Lung microvascular endothelial cell (primary cell): ENCODE data around the gene CLPTM1. TPM values are rescaled to one million over a fixed set of nuclear protein-coding genes. Genes with fewer than 3 reads are reported as not detected.
A peak's percentile ranks its signal among the peaks of the same experiment; 100 is the strongest.
"Not testable (repeated sequence)": the region's sequence is repeated elsewhere in the genome, so short reads cannot be mapped to it uniquely, and the experiment has no call there.

ENCODE experiments used
- DNase-seq, 2 donors: peaks; one replicate each; pipeline versions ENCODE4 v3.0.0 to v3.0.0-alpha.2; 2010; ENCODE audit warnings: low read depth in 2 of 2
- total RNA-seq: library from RNA; depleted of rRNA; stranded (reverse); fragments of >200 nt; gene quantifications from 2 replicates; pipeline ENCODE4 v1.2.1, GENCODE V29; 2014

CLPTM1 gene
- total RNA-seq, 1 donor from 2014 or later = 46.6 TPM

GRCh38 chr19:44973982-44974735 lies 19.0 kb downstream of the CLPTM1 start:
- DNase-seq = no peak

GRCh38 chr19:44974857-44975256 lies 19.7 kb downstream of the CLPTM1 start:
- peak in 1 of 2 donors; percentile 63 for DNase-seq

DNA sequence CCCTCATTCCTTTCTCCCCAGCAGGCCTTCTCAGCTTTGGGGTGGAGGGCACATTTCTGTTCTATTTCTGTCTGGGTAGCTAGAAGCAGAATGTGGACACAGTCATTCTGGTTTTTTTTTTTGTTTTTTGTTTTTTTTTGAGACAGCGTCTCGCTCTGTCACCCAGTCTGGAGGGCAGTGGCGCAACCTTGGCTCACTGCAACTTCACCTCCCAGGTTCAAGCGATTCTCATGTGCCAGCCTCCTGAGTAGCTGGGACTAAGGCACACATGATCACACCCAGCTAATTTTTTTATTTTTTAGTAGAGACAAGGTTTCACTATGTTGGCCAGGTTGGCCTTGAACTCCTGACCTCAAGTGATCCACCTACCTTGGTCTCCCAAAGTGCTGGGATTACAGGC lies 20.3 kb downstream of the CLPTM1 start:
- no peak for DNase-seq

DNA sequence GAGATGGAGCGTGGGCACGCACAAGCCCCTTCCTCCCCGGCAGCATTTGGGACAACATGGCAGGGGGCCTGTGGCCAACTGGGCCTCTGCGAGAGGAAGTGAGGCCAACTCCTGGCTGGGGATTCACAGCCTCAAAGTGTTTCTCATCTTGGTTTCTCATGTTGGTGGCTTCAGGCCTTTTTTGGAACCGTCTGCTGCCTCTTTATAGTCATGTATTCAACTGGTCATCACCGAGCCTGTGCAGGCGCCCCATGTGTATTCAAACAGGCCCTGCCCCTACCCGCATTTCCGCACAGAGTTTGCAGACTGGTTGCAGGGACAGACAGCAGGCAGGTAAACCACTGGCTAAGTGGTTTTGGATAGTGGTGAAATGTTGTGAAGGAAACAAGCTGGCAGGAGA lies 28.8 kb downstream of the CLPTM1 start:
- no peak for DNase-seq

- DNase-seq = no peak
Observed at GRCh38 chr19:44985445-44985844, 30.3 kb downstream of the CLPTM1 start.

DNA sequence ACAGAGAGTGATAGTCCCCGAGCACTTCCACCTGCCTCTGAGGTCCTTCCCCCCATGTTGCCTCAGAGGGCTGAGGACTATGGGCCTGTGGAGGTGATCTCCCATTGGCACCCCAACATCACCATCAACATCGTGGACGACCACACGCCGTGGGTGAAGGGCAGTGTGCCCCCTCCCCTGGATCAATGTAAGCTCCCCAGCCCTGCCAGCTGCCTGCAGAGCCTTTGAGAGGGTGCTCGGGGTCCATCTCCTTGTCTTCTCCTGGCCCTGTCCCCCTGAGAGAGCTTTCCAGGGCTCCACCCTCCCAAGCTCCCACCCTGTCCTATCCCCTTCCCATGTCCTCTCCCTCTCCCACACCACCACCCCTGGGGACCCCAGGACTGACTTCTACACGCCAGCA lies 31.2 kb downstream of the CLPTM1 start:
- DNase-seq = no peak

- DNase-seq = no peak
Observed at GRCh38 chr19:44987148-44987675, 32.0 kb downstream of the CLPTM1 start.

DNA sequence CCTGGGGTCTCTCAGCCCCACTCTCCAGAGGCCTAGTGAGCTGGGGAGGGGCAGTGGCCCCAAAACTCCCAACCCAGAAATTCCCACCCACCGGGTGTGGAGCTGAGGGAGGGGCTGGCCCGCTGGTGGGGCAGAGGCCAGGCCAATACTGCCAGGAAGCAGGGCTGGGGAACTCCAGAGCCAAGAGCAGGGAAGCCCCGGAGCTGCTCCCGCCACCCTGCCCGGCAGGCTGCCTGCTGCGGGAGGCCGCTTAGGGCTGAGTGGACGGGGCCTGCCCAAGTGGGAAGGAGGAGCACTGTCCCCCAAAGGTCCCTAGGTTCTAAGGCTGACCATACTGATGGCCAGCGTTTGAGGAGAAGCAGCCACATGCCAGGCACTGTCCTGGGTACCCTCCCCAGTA lies 33.1 kb downstream of the CLPTM1 start:
- peak in 1 of 2 donors; percentile 16 for DNase-seq

- peak; percentile 74 to 75 for DNase-seq
Observed at GRCh38 chr19:44988896-44989556, 33.8 kb downstream of the CLPTM1 start.

- DNase-seq = no peak
Observed at GRCh38 chr19:44990459-44990858, 35.3 kb downstream of the CLPTM1 start.

DNA sequence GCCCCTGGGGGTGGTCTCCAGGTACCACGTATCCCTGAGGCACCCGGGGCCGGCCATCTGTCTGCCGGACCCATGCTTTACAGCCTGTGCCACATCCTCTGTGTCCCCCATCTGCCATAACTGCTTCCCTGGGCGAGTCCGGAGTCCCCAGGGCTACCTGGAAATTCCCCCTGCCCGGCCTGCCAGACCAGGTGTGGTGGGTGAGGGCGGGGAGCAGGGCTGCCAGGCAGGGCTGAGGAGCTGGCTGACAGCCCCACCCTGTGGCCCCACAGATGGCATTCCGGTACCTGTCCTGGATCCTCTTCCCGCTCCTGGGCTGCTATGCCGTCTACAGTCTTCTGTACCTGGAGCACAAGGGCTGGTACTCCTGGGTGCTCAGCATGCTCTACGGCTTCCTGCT lies 35.8 kb downstream of the CLPTM1 start:
- DNase-seq = no peak

GRCh38 chr19:44992336-44993163 lies 37.4 kb downstream of the CLPTM1 start:
- DNase-seq = no peak

GRCh38 chr19:44993526-44993925 lies 38.3 kb downstream of the CLPTM1 start:
- no peak for DNase-seq

DNA sequence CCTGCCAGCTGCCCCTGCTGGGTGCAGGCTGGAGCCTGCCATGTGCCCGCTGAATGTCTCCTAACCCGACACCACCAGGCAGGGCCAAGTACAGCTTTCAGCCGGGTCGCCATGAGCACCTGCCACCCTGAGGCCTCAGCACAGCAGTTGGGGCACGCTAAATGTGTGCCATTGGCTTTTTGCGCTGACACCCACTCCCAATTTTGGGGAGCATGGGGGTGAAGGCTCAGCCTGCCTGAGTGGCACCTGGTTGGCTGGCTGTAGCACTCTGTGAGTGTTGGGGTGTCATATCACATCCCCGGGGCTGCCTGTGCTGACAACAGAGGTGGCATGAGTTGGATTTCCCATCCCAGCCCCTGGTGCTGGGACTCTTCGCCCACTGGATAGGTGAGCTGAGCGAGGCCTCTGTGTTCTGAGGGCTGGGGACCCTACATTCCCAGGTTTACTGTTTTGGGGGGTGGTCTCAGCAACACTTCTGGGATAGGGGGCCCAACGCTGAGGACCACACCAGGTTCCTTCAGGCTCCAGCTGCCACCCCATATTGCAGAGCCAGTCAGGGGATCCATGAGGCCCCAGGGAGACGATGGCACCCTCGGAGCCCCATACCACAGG lies 38.9 kb downstream of the CLPTM1 start:
- no peak for DNase-seq

DNA sequence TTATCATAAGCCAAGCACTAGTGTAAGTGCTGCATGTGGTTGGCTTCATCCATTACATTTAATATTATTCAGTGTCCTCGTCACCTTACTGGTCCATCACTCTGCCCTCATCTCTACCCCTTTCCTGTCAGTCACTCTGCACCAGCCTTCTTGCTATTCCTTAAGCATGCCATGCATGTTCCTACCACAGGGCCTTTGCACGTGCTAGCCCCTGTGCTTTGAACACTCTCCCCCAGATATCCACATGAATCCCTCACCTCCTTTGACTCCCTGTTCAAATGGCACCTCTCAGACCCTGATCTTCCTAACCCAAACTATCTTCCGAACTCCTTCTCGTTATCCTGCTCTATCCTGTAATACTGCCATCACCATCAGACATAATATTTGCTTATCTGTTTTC lies 42.8 kb downstream of the CLPTM1 start:
- no peak for DNase-seq

DNA sequence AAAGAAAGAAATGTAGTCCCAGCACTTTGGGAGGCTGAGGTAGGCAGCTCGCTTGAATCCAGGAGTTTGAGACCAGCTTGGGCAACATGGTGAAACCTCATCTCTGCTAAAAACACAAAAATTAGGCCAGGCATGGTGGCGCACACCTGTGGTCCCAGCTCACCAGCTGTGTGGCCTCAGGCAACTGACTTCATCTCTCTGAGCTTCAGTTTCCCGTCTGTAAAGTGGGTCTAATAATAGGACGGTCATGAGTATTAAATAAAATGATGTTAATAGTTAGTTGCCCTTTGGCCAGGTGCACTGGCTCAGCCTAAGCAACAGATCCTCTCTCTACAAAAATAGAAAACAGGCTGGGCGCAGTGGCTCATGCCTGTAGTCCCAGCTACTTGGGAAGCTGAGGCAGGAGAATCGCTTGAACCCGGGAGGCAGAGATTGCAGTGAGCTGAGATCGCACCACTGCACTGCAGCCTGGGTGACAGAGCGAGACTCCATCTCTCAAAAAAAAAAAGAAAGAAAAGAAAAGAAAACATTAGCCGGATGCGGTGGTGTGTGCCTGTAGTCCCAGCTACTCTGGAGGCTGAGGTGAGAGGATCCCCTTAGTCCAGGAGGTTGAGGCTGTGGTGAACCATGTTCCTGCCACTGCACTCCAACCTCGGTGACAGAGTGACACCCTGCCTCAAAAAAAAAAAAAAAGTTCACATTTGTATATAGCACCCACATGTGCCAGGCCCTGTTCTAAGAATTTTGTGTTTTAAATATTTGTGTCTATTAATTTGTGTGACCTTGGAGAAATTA lies 44.1 kb downstream of the CLPTM1 start:
- not testable (repeated sequence) for DNase-seq

DNA sequence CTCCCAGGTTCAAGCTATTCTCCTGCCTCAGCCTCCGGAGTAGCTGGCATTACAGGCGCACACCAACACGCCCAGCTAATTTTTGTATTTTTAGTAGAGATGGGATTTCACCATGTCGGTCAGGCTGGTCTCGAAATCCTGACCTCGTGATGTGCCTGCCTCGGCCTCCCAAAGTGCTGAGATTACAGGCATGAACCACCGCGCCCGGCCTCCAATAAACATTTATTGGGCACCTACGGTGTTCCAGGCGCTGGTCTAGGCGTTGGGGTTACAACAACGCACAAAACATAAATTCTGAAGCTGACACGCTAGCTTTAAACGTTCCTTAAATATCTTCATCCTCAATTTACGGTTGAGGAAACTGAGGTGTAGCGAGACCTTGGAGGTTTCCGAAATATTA lies 45.5 kb downstream of the CLPTM1 start:
- not testable (repeated sequence) for DNase-seq

DNA sequence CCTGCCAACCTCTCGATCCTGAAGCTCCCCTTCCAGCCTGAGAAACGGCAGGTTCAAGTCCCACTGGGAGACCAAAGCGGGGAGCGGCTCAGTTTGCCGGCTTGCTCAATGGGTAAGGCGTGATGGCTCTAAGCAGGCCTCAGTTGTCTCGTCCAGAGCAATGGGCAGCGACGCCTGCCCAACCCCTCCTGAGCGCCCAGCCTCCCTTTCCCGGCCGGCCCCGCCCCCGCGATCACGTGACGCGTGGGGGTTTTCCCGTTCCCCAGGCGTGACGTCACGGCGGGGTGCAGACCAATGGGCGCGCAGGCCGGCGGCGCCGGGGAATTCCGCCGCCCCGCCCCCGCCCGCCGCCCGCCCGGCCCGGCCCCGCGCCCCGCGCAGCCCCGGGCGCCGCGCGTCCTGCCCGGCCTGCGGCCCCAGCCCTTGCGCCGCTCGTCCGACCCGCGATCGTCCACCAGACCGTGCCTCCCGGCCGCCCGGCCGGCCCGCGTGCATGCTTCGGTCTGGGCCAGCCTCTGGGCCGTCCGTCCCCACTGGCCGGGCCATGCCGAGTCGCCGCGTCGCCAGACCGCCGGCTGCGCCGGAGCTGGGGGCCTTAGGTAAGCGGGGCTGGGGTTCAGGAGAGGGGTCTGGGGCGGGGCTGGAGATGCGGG lies 46.0 kb downstream of the CLPTM1 start, which contains the start of gene RELB:
Gene RELB (plus strand): TSS at position 378 of the 653 bp plus-strand sequence. CDS start 116 bp downstream, at position 494.
- peak; percentile 93 to 96 for DNase-seq

- no peak for DNase-seq
Observed at GRCh38 chr19:45003485-45003884, 48.3 kb downstream of the CLPTM1 start.

DNA sequence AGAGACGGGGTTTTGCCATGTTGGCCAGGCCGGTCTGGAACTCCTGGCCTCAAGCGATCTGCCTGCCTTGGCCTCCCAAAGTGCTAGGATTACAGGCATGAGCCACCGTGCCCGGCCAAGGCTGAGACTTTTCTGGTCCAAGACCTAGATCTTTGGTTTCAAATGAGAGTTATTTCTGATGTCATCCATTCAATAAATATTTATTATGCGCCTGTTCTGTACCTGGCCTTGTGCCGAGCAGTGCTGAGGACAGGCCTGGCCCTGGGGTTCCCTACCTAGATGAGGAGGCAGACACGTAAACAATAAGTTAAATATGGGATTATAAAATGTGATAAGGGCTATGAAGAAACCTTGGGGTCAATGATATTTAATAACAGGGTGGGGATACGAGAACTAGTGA lies 50.6 kb downstream of the CLPTM1 start:
- no peak for DNase-seq
